IPS-NIHi7 (cell line): Measurements from ENCODE around the gene NLRX1.
"Not testable (repeated sequence)": the region's sequence is repeated elsewhere in the genome, so short reads cannot be mapped to it uniquely, and the experiment has no call there.

Experiments used
- DNase-seq: peaks from one replicate; pipeline ENCODE4 v3.0.0; 2012; ENCODE audit warnings: mixed read lengths; ENCODE audit errors: extremely low spot score

The NLRX1 gene

GRCh38 chr11:119185981-119186634 is 17.6 kb downstream of the NLRX1 start:
- DNase-seq: no peak

- no peak for DNase-seq
Measured at GRCh38 chr11:119187123-119187892, 18.8 kb downstream of the NLRX1 start.

- DNase-seq: no peak
Measured at GRCh38 chr11:119188067-119188466, 19.5 kb downstream of the NLRX1 start.

GRCh38 chr11:119188887-119189286 is 20.4 kb downstream of the NLRX1 start:
- no peak for DNase-seq

GRCh38 chr11:119189393-119189792 is 20.9 kb downstream of the NLRX1 start:
- no peak for DNase-seq

GRCh38 chr11:119190531-119190930 is 22.0 kb downstream of the NLRX1 start:
- DNase-seq: no peak

- DNase-seq: not testable (repeated sequence)
Measured at GRCh38 chr11:119191265-119191664, 22.7 kb downstream of the NLRX1 start.

- no peak for DNase-seq
Measured at GRCh38 chr11:119192111-119192510, 23.6 kb downstream of the NLRX1 start.

- DNase-seq: no peak
Measured at GRCh38 chr11:119193001-119193400, 24.5 kb downstream of the NLRX1 start.

GRCh38 chr11:119193626-119194025 is 25.1 kb downstream of the NLRX1 start:
- DNase-seq: no peak

- DNase-seq: no peak
Measured at GRCh38 chr11:119194811-119195440, 26.4 kb downstream of the NLRX1 start.

- peak; percentile 93 for DNase-seq
Measured at GRCh38 chr11:119195680-119196079, 27.2 kb downstream of the NLRX1 start.

GRCh38 chr11:119196833-119197483 is 28.4 kb downstream of the NLRX1 start:
- DNase-seq: peak; percentile 83

- no peak for DNase-seq
Measured at GRCh38 chr11:119198925-119199324, 30.4 kb downstream of the NLRX1 start.

GRCh38 chr11:119201236-119201635 is 32.7 kb downstream of the NLRX1 start:
- not testable (repeated sequence) for DNase-seq

- no peak for DNase-seq
Measured at GRCh38 chr11:119202554-119202953, 34.0 kb downstream of the NLRX1 start.

- no peak for DNase-seq
Measured at GRCh38 chr11:119204066-119204465, 35.5 kb downstream of the NLRX1 start.

- peak; percentile 15 for DNase-seq
Measured at GRCh38 chr11:119205080-119205479, 36.6 kb downstream of the NLRX1 start.

- peak; percentile 96 for DNase-seq
Measured at GRCh38 chr11:119205574-119206510, 37.3 kb downstream of the NLRX1 start, which contains the start of gene CBL. Gene CBL (plus strand): TSS chr11:119206339. CDS start chr11:119206418, 79 bp downstream.

GRCh38 chr11:119206511-119207414 is 38.2 kb downstream of the NLRX1 start:
- peak; percentile 70 for DNase-seq
